ENCODE data around the gene TNRC6B.

DNA sequence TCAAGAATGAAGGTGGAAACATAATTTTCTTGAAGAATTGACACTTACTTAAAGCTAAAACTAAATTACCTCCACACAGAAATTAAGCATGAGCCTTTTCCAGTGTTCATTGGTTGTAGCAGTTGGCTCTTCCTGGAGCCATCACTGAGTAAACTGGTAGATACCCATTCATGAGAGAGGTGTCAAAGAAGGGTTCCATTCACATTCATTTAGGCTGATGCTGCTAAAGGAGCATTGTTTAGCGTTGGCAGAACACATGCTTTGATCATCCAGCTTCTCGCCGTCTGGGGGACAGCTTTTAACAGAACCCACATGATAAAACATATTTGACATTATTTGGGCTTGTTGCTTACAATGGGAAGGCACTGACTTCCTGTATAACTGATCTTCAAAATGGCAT is 71.6 kb downstream of the TNRC6B start:
- TF ChIP-seq FOXM1 (IDR thresholded peaks at IDR 0.05; ENCODE audit: borderline replicate concordance) (no peak), FOXK2 (IDR thresholded peaks at IDR 0.05) (no peak), ELF4 (IDR thresholded peaks at IDR 0.05) (no peak), SUZ12 (IDR thresholded peaks at IDR 0.05) (no peak), FOXA1 (IDR thresholded peaks at IDR 0.05) (no peak), ZNF384 (IDR thresholded peaks at IDR 0.05) (no peak), BHLHE40 (IDR thresholded peaks at IDR 0.05; ENCODE audit: borderline replicate concordance) (no peak), TARDBP (IDR thresholded peaks at IDR 0.05) (no peak)

Data from HEK293T (cell line).